T-helper 2 cell treated with Interferon-gamma antibody and Interleukin-4, amounts not matched to agents 5 μg/mL and 100 μg/mL, for 36 hours (primary cell): ENCODE results near the gene APLF.
"Not testable (repeated sequence)": the region's sequence is repeated elsewhere in the genome, so short reads cannot be mapped to it uniquely, and the experiment has no call there.

Experiments used
- DNase-seq: peaks from one replicate; pipeline ENCODE4 v3.0.0; 2021; ENCODE audit warnings: low spot score
- H3K27ac Mint-ChIP-seq: one replicate; pipeline ENCODE4 v1.8.0; 2021; ENCODE audit warnings: mild to moderate bottlenecking, mixed read lengths
- H3K27me3 Mint-ChIP-seq: one replicate; pipeline ENCODE4 v1.8.0; 2021; ENCODE audit warnings: low read depth, mixed read lengths
- H3K36me3 Mint-ChIP-seq: one replicate; pipeline ENCODE4 v1.8.0; 2021; ENCODE audit warnings: low read depth, mixed read lengths
- H3K4me1 Mint-ChIP-seq: one replicate; pipeline ENCODE4 v1.8.0; 2021; ENCODE audit warnings: low read depth, mixed read lengths
- H3K4me3 Mint-ChIP-seq: one replicate; pipeline ENCODE4 v1.8.0; 2022; ENCODE audit warnings: mild to moderate bottlenecking, moderate library complexity, mixed read lengths
- H3K9me3 Mint-ChIP-seq: one replicate; pipeline ENCODE4 v1.8.0; 2021; ENCODE audit warnings: mixed read lengths

APLF gene

GRCh38 chr2:68514316-68514929, 47.0 kb downstream of the APLF start:
- H3K36me3 Mint-ChIP-seq: no peaks in the 10 kb centered on the region
- H3K4me3 Mint-ChIP-seq: no peak overlapping the region
- no peaks in the 10 kb centered on the region for H3K9me3 Mint-ChIP-seq
- no peaks in the 10 kb centered on the region for H3K4me1 Mint-ChIP-seq
- DNase-seq: no peak
- H3K27me3 Mint-ChIP-seq: no peaks in the 10 kb centered on the region
- H3K27ac Mint-ChIP-seq: no peak overlapping the region

GRCh38 chr2:68516051-68516955, 48.9 kb downstream of the APLF start:
- Mint-ChIP-seq H3K36me3 (no peaks in the 10 kb centered on the region), H3K27ac (no peak overlapping the region), H3K4me1 (peaks cover 15% of the 10 kb centered on the region), H3K9me3 (no peaks in the 10 kb centered on the region), H3K27me3 (no peaks in the 10 kb centered on the region), H3K4me3 (no peak overlapping the region)
- no peak for DNase-seq

- no peak for DNase-seq
- Mint-ChIP-seq H3K4me1 (peaks cover 15% of the 10 kb centered on the region), H3K27me3 (no peaks in the 10 kb centered on the region), H3K36me3 (no peaks in the 10 kb centered on the region), H3K27ac (no peak overlapping the region), H3K4me3 (no peak overlapping the region), H3K9me3 (no peaks in the 10 kb centered on the region)
Observed at GRCh38 chr2:68519236-68519635, 51.9 kb downstream of the APLF start.

- no peak for DNase-seq
- Mint-ChIP-seq H3K27ac (no peak overlapping the region), H3K4me3 (no peak overlapping the region), H3K9me3 (no peaks in the 10 kb centered on the region), H3K27me3 (no peaks in the 10 kb centered on the region), H3K4me1 (peaks cover 15% of the 10 kb centered on the region), H3K36me3 (no peaks in the 10 kb centered on the region)
Observed at GRCh38 chr2:68521037-68521436, 53.7 kb downstream of the APLF start.

GRCh38 chr2:68526943-68527342, 59.6 kb downstream of the APLF start:
- not testable (repeated sequence) for H3K4me3 Mint-ChIP-seq, H3K4me1 Mint-ChIP-seq, H3K27ac Mint-ChIP-seq, H3K9me3 Mint-ChIP-seq, H3K27me3 Mint-ChIP-seq, DNase-seq, H3K36me3 Mint-ChIP-seq

- H3K36me3 Mint-ChIP-seq, H3K4me3 Mint-ChIP-seq, H3K9me3 Mint-ChIP-seq, H3K27ac Mint-ChIP-seq, H3K4me1 Mint-ChIP-seq, H3K27me3 Mint-ChIP-seq, DNase-seq: not testable (repeated sequence)
Observed at GRCh38 chr2:68527343-68528081, 60.1 kb downstream of the APLF start.

GRCh38 chr2:68529156-68529555, 61.8 kb downstream of the APLF start:
- not testable (repeated sequence) for H3K4me3 Mint-ChIP-seq, H3K4me1 Mint-ChIP-seq, H3K9me3 Mint-ChIP-seq, H3K27me3 Mint-ChIP-seq, H3K27ac Mint-ChIP-seq, DNase-seq, H3K36me3 Mint-ChIP-seq

- not testable (repeated sequence) for DNase-seq, H3K4me3 Mint-ChIP-seq, H3K27ac Mint-ChIP-seq, H3K4me1 Mint-ChIP-seq, H3K9me3 Mint-ChIP-seq, H3K27me3 Mint-ChIP-seq, H3K36me3 Mint-ChIP-seq
Observed at GRCh38 chr2:68529651-68530050, 62.3 kb downstream of the APLF start.

- Mint-ChIP-seq H3K9me3 (no peaks in the 10 kb centered on the region), H3K4me3 (no peak overlapping the region), H3K36me3 (no peaks in the 10 kb centered on the region), H3K4me1 (peaks cover 12% of the 10 kb centered on the region), H3K27ac (no peak overlapping the region), H3K27me3 (no peaks in the 10 kb centered on the region)
- DNase-seq: no peak
Observed at GRCh38 chr2:68536000-68536399, 68.6 kb downstream of the APLF start.

- H3K27me3 Mint-ChIP-seq: no peaks in the 10 kb centered on the region
- H3K4me3 Mint-ChIP-seq: no peak overlapping the region
- DNase-seq: no peak
- H3K27ac Mint-ChIP-seq: no peak overlapping the region
- H3K36me3 Mint-ChIP-seq: no peaks in the 10 kb centered on the region
- peaks cover 12% of the 10 kb centered on the region for H3K4me1 Mint-ChIP-seq
- H3K9me3 Mint-ChIP-seq: no peaks in the 10 kb centered on the region
Observed at GRCh38 chr2:68537011-68537410, 69.6 kb downstream of the APLF start.

GRCh38 chr2:68537809-68538208, 70.4 kb downstream of the APLF start:
- Mint-ChIP-seq H3K27me3 (no peaks in the 10 kb centered on the region), H3K36me3 (no peaks in the 10 kb centered on the region), H3K9me3 (no peaks in the 10 kb centered on the region), H3K4me3 (no peak overlapping the region), H3K4me1 (peaks cover 12% of the 10 kb centered on the region), H3K27ac (no peak overlapping the region)
- no peak for DNase-seq

GRCh38 chr2:68544811-68545210, 77.4 kb downstream of the APLF start:
- H3K9me3 Mint-ChIP-seq: no peaks in the 10 kb centered on the region

GRCh38 chr2:68548396-68548795, 81.0 kb downstream of the APLF start:
- no peaks in the 10 kb centered on the region for H3K9me3 Mint-ChIP-seq
- no peaks in the 10 kb centered on the region for H3K36me3 Mint-ChIP-seq
- no peak for DNase-seq
- no peak overlapping the region for H3K27ac Mint-ChIP-seq
- H3K27me3 Mint-ChIP-seq: peaks cover under 1% of the 10 kb centered on the region
- no peak overlapping the region for H3K4me3 Mint-ChIP-seq
- H3K4me1 Mint-ChIP-seq: no peaks in the 10 kb centered on the region

More at GRCh38 chr2:68544811-68545210, 77.4 kb downstream of the APLF start:
- DNase-seq: no peak
- no peaks in the 10 kb centered on the region for H3K36me3 Mint-ChIP-seq
- H3K4me3 Mint-ChIP-seq: no peak overlapping the region
- no peak overlapping the region for H3K27ac Mint-ChIP-seq
- no peaks in the 10 kb centered on the region for H3K27me3 Mint-ChIP-seq
- no peaks in the 10 kb centered on the region for H3K4me1 Mint-ChIP-seq

- Mint-ChIP-seq H3K4me3 (no peak overlapping the region), H3K4me1 (no peaks in the 10 kb centered on the region), H3K36me3 (no peaks in the 10 kb centered on the region), H3K9me3 (no peaks in the 10 kb centered on the region), H3K27ac (no peak overlapping the region), H3K27me3 (peaks cover 1% of the 10 kb centered on the region)
- DNase-seq: no peak
Observed at GRCh38 chr2:68553098-68553497, 85.7 kb downstream of the APLF start.
